Hepatocyte (in vitro differentiated cells): Measurements from ENCODE around the gene IL1RAPL1. TPM values are rescaled to one million over a fixed set of nuclear protein-coding genes. Genes with fewer than 3 reads are reported as not detected.

Experiments used
- DNase-seq: peaks from one replicate; pipeline ENCODE4 v3.0.0-alpha.2; 2016; ENCODE audit warnings: low spot score
- H2AFZ ChIP-seq: fragments of 200-600 bp; sonication (generic); 2 replicates; pipeline ENCODE4 v1.6.0; 2016; ENCODE audit warnings: antibody characterized with exemption, mild to moderate bottlenecking
- H3K27ac ChIP-seq: fragments of 200-600 bp; sonication (generic); 2 replicates; pipeline ENCODE4 v1.5.1; 2016; ENCODE audit warnings: mild to moderate bottlenecking
- H3K27me3 ChIP-seq: fragments of 200-600 bp; sonication (generic); 2 replicates; pipeline ENCODE4 v1.6.1; 2016
- H3K36me3 ChIP-seq: fragments of 200-600 bp; sonication (generic); replicated peaks from 2 replicates; pipeline ENCODE4 v1.5.1; 2016; ENCODE audit warnings: low read depth; ENCODE audit not compliant: insufficient read depth
- H3K4me1 ChIP-seq: fragments of 200-600 bp; sonication (generic); 2 replicates; pipeline ENCODE4 v1.5.1; 2016; ENCODE audit warnings: mild to moderate bottlenecking, moderate library complexity; ENCODE audit not compliant: insufficient read depth
- H3K4me2 ChIP-seq: fragments of 200-600 bp; sonication (generic); 2 replicates; pipeline ENCODE4 v1.6.0; 2016
- H3K4me3 ChIP-seq: fragments of 200-600 bp; sonication (generic); 2 replicates; pipeline ENCODE4 v1.5.1; 2016; ENCODE audit warnings: mild to moderate bottlenecking
- H3K79me2 ChIP-seq: fragments of 200-600 bp; sonication (generic); 2 replicates; pipeline ENCODE4 v1.6.0; 2017; ENCODE audit warnings: mild to moderate bottlenecking
- H3K9me2 ChIP-seq: fragments of 200-600 bp; sonication (generic); replicated peaks from 2 replicates; pipeline ENCODE4 v1.6.0; 2017; ENCODE audit warnings: mild to moderate bottlenecking; ENCODE audit not compliant: insufficient read depth
- H3K9me3 ChIP-seq: fragments of 200-600 bp; sonication (generic); 2 replicates; pipeline ENCODE4 v1.5.1; 2016; ENCODE audit warnings: low read depth, mild to moderate bottlenecking
- H4K20me1 ChIP-seq: fragments of 200-600 bp; sonication (generic); 2 replicates; pipeline ENCODE4 v1.6.0; 2016; ENCODE audit warnings: mild to moderate bottlenecking; ENCODE audit not compliant: insufficient read depth, poor library complexity, severe bottlenecking
- CTCF ChIP-seq: fragments of 200-600 bp; sonication (generic); IDR thresholded peaks from 2 replicates; pipeline ENCODE4 v1.5.1; 2016; ENCODE audit warnings: antibody characterized with exemption, mild to moderate bottlenecking; ENCODE audit not compliant: poor library complexity
- EZH2 ChIP-seq: fragments of 200-600 bp; sonication (generic); IDR thresholded peaks from 2 replicates; pipeline ENCODE4 v1.6.1; 2016; ENCODE audit warnings: antibody characterized with exemption, mild to moderate bottlenecking, borderline replicate concordance
- EZH2phosphoT487 ChIP-seq: fragments of 200-600 bp; sonication (generic); IDR thresholded peaks from one replicate; pipeline ENCODE4 v1.6.1; 2018; ENCODE audit warnings: antibody characterized with exemption, mild to moderate bottlenecking, low read depth, moderate library complexity; ENCODE audit not compliant: unreplicated experiment, severe bottlenecking
- WGBS: methylation state at CpG from one replicate; pipeline ENCODE4 v1.1.6; 2016; ENCODE audit warnings: low lambda C conversion rate; ENCODE audit errors: missing lambda C conversion rate; 5-methylcytosine and 5-hydroxymethylcytosine counted together
- polyA plus RNA-seq: library from polyadenylated mRNA; unstranded; fragments of >200 nt; fragmentation: Nextera tagmentation; extraction: Ambion mirVana; gene quantifications from 2 replicates; pipeline ENCODE4 v1.2.1, GENCODE V29; 2016
- total RNA-seq: library from RNA; depleted of rRNA; stranded (reverse); fragments of >200 nt; gene quantifications from 2 replicates; pipeline ENCODE4 v1.2.3, GENCODE V29; 2014

The IL1RAPL1 gene
- total and polyA plus RNA-seq, 2 experiments from 2014 or later: 0.89 to 2.7 TPM

- no peak for DNase-seq
- Histone ChIP-seq H3K4me3 (no peak overlapping the region), H3K9me3 (no peaks in the 10 kb centered on the region), H4K20me1 (no peaks in the 10 kb centered on the region), H3K27me3 (no peaks in the 10 kb centered on the region), H2AFZ (no peak overlapping the region), H3K4me2 (no peak overlapping the region), H3K4me1 (no peaks in the 10 kb centered on the region), H3K9me2 (no peaks in the 10 kb centered on the region), H3K27ac (no peak overlapping the region), H3K36me3 (no peaks in the 10 kb centered on the region), H3K79me2 (no peaks in the 10 kb centered on the region)
- TF ChIP-seq EZH2: no peak
- TF ChIP-seq EZH2phosphoT487: no peak
- TF ChIP-seq CTCF: no peak
- 77% methylated on average over 4 of the region's 4 CpGs for WGBS
Measured at GRCh38 chrX:29746326-29746725, 1159.1 kb downstream of the IL1RAPL1 start.

- Histone ChIP-seq H3K4me3 (no peak overlapping the region), H3K27me3 (no peaks in the 10 kb centered on the region), H3K9me2 (no peaks in the 10 kb centered on the region), H3K9me3 (no peaks in the 10 kb centered on the region), H3K4me2 (no peak overlapping the region), H3K4me1 (no peaks in the 10 kb centered on the region), H3K79me2 (no peaks in the 10 kb centered on the region), H4K20me1 (no peaks in the 10 kb centered on the region), H3K27ac (no peak overlapping the region), H3K36me3 (no peaks in the 10 kb centered on the region), H2AFZ (no peak overlapping the region)
- WGBS: 71% methylated on average over 4 of the region's 4 CpGs
- no peak for DNase-seq
- TF ChIP-seq EZH2 (no peak), EZH2phosphoT487 (no peak), CTCF (no peak)
Measured at GRCh38 chrX:29762006-29762405, 1174.8 kb downstream of the IL1RAPL1 start.

- no peak for DNase-seq
- Histone ChIP-seq H3K27me3 (no peaks in the 10 kb centered on the region), H3K79me2 (no peaks in the 10 kb centered on the region), H4K20me1 (no peaks in the 10 kb centered on the region), H3K9me3 (no peaks in the 10 kb centered on the region), H3K9me2 (no peaks in the 10 kb centered on the region), H3K36me3 (no peaks in the 10 kb centered on the region), H2AFZ (no peak overlapping the region), H3K4me3 (no peak overlapping the region), H3K4me2 (no peak overlapping the region), H3K27ac (no peak overlapping the region), H3K4me1 (no peaks in the 10 kb centered on the region)
- TF ChIP-seq EZH2phosphoT487: no peak
- TF ChIP-seq CTCF: no peak
- TF ChIP-seq EZH2: no peak
- WGBS: 77% methylated on average over 5 of the region's 5 CpGs
Measured at GRCh38 chrX:29775890-29776289, 1188.6 kb downstream of the IL1RAPL1 start.

GRCh38 chrX:29787656-29788055 is 1200.4 kb downstream of the IL1RAPL1 start:
- no peaks in the 10 kb centered on the region for H3K9me2 ChIP-seq
- no peaks in the 10 kb centered on the region for H3K9me3 ChIP-seq
- no peaks in the 10 kb centered on the region for H3K4me1 ChIP-seq
- H3K79me2 ChIP-seq: no peaks in the 10 kb centered on the region
- no peak for TF ChIP-seq EZH2phosphoT487
- no peaks in the 10 kb centered on the region for H4K20me1 ChIP-seq
- 63% methylated on average over 2 of the region's 2 CpGs for WGBS
- no peak for DNase-seq
- no peaks in the 10 kb centered on the region for H3K36me3 ChIP-seq
- no peak overlapping the region for H2AFZ ChIP-seq
- H3K27me3 ChIP-seq: no peaks in the 10 kb centered on the region
- no peak overlapping the region for H3K27ac ChIP-seq
- no peak overlapping the region for H3K4me3 ChIP-seq
- H3K4me2 ChIP-seq: no peak overlapping the region
